GM12878 (cell line): Measurements from ENCODE around the gene EMILIN2. TPM values are rescaled to one million over a fixed set of nuclear protein-coding genes. Genes with fewer than 3 reads are reported as not detected.

Experiments
- BHLHE40 ChIP-seq, 2 experiments: fragments of 450-650 bp in 1 of 2; IDR thresholded peaks; 2 replicates each; pipeline ENCODE4 v1.6.1; 2011 to 2017; ENCODE audit warnings: low read depth in 2 of 2, borderline replicate concordance in 1 of 2, improper control_type of control experiment in 1 of 2, low read length in 1 of 2, mild to moderate bottlenecking in 1 of 2
- BRCA1 ChIP-seq: IDR thresholded peaks from 2 replicates; pipeline ENCODE4 v1.6.1; 2011; ENCODE audit warnings: low read depth, low read length, improper control_type of control experiment
- CHD2 ChIP-seq: IDR thresholded peaks from 2 replicates; pipeline ENCODE4 v1.6.1; 2011; ENCODE audit warnings: low read depth, low read length, improper control_type of control experiment, borderline replicate concordance
- DPF2 ChIP-seq: fragments of 450-650 bp; IDR thresholded peaks from 2 replicates; pipeline ENCODE4 v1.6.1; 2017; ENCODE audit warnings: mild to moderate bottlenecking
- EED ChIP-seq: sonication (generic); IDR thresholded peaks from 2 replicates; pipeline ENCODE4 v1.6.1; 2016; ENCODE audit warnings: antibody characterized with exemption, low read depth
- EP300 ChIP-seq, 2 experiments: fragments of 150-350 bp in 1 of 2; IDR thresholded peaks; 2 replicates each; pipeline ENCODE4 v1.6.1; 2011 to 2012; ENCODE audit warnings: low read depth in 2 of 2, low read length in 2 of 2, borderline replicate concordance in 1 of 2, improper control_type of control experiment in 1 of 2, inconsistent platforms in 1 of 2; ENCODE audit not compliant: control insufficient read depth in 1 of 2
- HCFC1 ChIP-seq: fragments of 150-350 bp; IDR thresholded peaks from 2 replicates; pipeline ENCODE4 v1.6.1; 2014; ENCODE audit warnings: low read length
- LARP7 ChIP-seq: fragments of 450-650 bp; IDR thresholded peaks from 2 replicates; pipeline ENCODE4 v1.6.1; 2017; ENCODE audit warnings: mild to moderate bottlenecking
- MEF2B ChIP-seq: fragments of 450-650 bp; IDR thresholded peaks from 2 replicates; pipeline ENCODE4 v1.6.1; 2018; ENCODE audit warnings: mild to moderate bottlenecking, moderate library complexity; ENCODE audit not compliant: partially characterized antibody, poor library complexity, severe bottlenecking
- MTA3 ChIP-seq: IDR thresholded peaks from 2 replicates; pipeline ENCODE4 v1.6.1; 2012; ENCODE audit warnings: low read length, inconsistent platforms, borderline replicate concordance
- NBN ChIP-seq: fragments of 450-650 bp; IDR thresholded peaks from 2 replicates; pipeline ENCODE4 v1.6.1; 2016
- NR2C1 ChIP-seq: fragments of 450-650 bp; IDR thresholded peaks from 2 replicates; pipeline ENCODE4 v1.6.1; 2017; ENCODE audit warnings: antibody characterized with exemption, mild to moderate bottlenecking, moderate library complexity
- NR2F1 ChIP-seq: fragments of 450-650 bp; conservative IDR thresholded peaks from 2 replicates; pipeline ENCODE4 v1.6.1; 2017; ENCODE audit warnings: mild to moderate bottlenecking
- NRF1 ChIP-seq: conservative IDR thresholded peaks from 2 replicates; pipeline ENCODE4 v1.6.1; 2011; ENCODE audit warnings: mild to moderate bottlenecking, low read depth, low read length, improper control_type of control experiment
- PAX5 ChIP-seq: IDR thresholded peaks from 2 replicates; pipeline ENCODE4 v1.6.1; 2011; ENCODE audit warnings: low read depth, low read length, borderline replicate concordance
- POLR2AphosphoS2 ChIP-seq: IDR thresholded peaks from 2 replicates; pipeline ENCODE4 v1.6.1; 2011; ENCODE audit warnings: low read depth, mild to moderate bottlenecking, low read length, improper control_type of control experiment, moderate library complexity
- POLR2AphosphoS5 ChIP-seq: IDR thresholded peaks from 2 replicates; pipeline ENCODE4 v1.6.1; 2011; ENCODE audit warnings: mild to moderate bottlenecking, low read length, inconsistent platforms
- POU2F2 ChIP-seq: IDR thresholded peaks from 3 replicates; pipeline ENCODE4 v1.6.1; 2011; ENCODE audit warnings: low read depth, mild to moderate bottlenecking, low read length, borderline replicate concordance
- RAD51 ChIP-seq: fragments of 450-650 bp; IDR thresholded peaks from 2 replicates; pipeline ENCODE4 v1.6.1; 2016; ENCODE audit warnings: moderate library complexity, mild to moderate bottlenecking, inconsistent platforms
- SIN3A ChIP-seq: IDR thresholded peaks from 2 replicates; pipeline ENCODE4 v1.6.1; 2012; ENCODE audit warnings: low read depth, low read length, improper control_type of control experiment
- SMAD1 ChIP-seq: fragments of 450-650 bp; IDR thresholded peaks from 2 replicates; pipeline ENCODE4 v1.6.1; 2018; ENCODE audit warnings: mild to moderate bottlenecking, low read depth; ENCODE audit not compliant: partially characterized antibody
- SMARCA5 ChIP-seq: fragments of 450-650 bp; IDR thresholded peaks from 2 replicates; pipeline ENCODE4 v1.6.1; 2017; ENCODE audit warnings: mild to moderate bottlenecking
- SP1 ChIP-seq: IDR thresholded peaks from one replicate; pipeline ENCODE4 v1.6.1; 2011; ENCODE audit warnings: low read depth, low read length
- SPI1 ChIP-seq: IDR thresholded peaks from 2 replicates; pipeline ENCODE4 v1.6.1; 2011; ENCODE audit warnings: low read depth, mild to moderate bottlenecking, low read length, moderate library complexity, borderline replicate concordance; ENCODE audit not compliant: insufficient read depth
- TAF1 ChIP-seq: IDR thresholded peaks from 2 replicates; pipeline ENCODE4 v1.6.1; 2011; ENCODE audit warnings: mild to moderate bottlenecking, low read depth, low read length, borderline replicate concordance
- USF2 ChIP-seq: IDR thresholded peaks from 2 replicates; pipeline ENCODE4 v1.6.1; 2011; ENCODE audit warnings: low read depth, low read length, improper control_type of control experiment, borderline replicate concordance
- ZBED1 ChIP-seq: IDR thresholded peaks from 2 replicates; pipeline ENCODE4 v1.6.1; 2016; ENCODE audit warnings: borderline replicate concordance
- ZNF384 ChIP-seq: IDR thresholded peaks from 2 replicates; pipeline ENCODE4 v1.6.1; 2012; ENCODE audit warnings: low read depth, mild to moderate bottlenecking, low read length, improper control_type of control experiment, borderline replicate concordance
- polyA plus RNA-seq, 11 experiments: library from polyadenylated mRNA; depleted of rRNA in 4 of 11; unstranded in 6 of 11; stranded (reverse) in 5 of 11; fragments of >200 nt; fragmentation: Nextera tagmentation in 4 of 11; fragmentation: Illumina TruSeq in 1 of 11; extraction: Ambion mirVana in 4 of 11; extraction: Trizol in 1 of 11; gene quantifications; 1 replicate in 1 of 11; 2 replicates in 10 of 11; pipeline versions ENCODE4 v1.2.1 to v1.2.3, GENCODE V29; 2011 to 2016; ENCODE audit warnings: inconsistent platforms in 2 of 11, missing spikeins in 2 of 11, low read depth in 1 of 11
- total RNA-seq, 4 experiments: library from RNA; depleted of rRNA in 3 of 4; stranded (reverse); fragments of >200 nt in 3 of 4; fragmentation: Illumina TruSeq in 1 of 4; extraction: Trizol in 1 of 4; gene quantifications; 2 replicates each; pipeline versions ENCODE4 v1.2.1 to v1.2.3, GENCODE V29; 2013 to 2021
- TF ChIP-seq, protein P1 (sequence below): fragments of 450-650 bp; formaldehyde crosslinking; IDR thresholded peaks from 2 replicates; pipeline ENCODE4 v1.5.0; 2022; ENCODE audit warnings: mild to moderate bottlenecking, missing genetic modification characterization

Gene EMILIN2
- total and polyA plus RNA-seq, 10 of the 15 experiments (the other 5 are each of a cell fraction or from before 2014, with no cell fraction given): 0.58 to 18.4 (median 5.9) TPM

- TF ChIP-seq, protein P1, sequence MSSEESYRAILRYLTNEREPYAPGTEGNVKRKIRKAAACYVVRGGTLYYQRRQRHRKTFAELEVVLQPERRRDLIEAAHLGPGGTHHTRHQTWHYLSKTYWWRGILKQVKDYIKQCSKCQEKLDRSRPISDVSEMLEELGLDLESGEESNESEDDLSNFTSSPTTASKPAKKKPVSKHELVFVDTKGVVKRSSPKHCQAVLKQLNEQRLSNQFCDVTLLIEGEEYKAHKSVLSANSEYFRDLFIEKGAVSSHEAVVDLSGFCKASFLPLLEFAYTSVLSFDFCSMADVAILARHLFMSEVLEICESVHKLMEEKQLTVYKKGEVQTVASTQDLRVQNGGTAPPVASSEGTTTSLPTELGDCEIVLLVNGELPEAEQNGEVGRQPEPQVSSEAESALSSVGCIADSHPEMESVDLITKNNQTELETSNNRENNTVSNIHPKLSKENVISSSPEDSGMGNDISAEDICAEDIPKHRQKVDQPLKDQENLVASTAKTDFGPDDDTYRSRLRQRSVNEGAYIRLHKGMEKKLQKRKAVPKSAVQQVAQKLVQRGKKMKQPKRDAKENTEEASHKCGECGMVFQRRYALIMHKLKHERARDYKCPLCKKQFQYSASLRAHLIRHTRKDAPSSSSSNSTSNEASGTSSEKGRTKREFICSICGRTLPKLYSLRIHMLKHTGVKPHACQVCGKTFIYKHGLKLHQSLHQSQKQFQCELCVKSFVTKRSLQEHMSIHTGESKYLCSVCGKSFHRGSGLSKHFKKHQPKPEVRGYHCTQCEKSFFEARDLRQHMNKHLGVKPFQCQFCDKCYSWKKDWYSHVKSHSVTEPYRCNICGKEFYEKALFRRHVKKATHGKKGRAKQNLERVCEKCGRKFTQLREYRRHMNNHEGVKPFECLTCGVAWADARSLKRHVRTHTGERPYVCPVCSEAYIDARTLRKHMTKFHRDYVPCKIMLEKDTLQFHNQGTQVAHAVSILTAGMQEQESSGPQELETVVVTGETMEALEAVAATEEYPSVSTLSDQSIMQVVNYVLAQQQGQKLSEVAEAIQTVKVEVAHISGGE: 0 out of 2 replicates have a peak, but pooled peaks have one; percentile 17
- TF ChIP-seq NR2F1 (no peak; the same call in 1 of the 2 replicates), MTA3 (no peak), ZNF384 (no peak), POLR2AphosphoS2 (no peak), BHLHE40 (IDR thresholded peaks at IDR 0.05; ENCODE audit: borderline replicate concordance in 1 of 2, low read depth in 2 of 2, low read length in 1 of 2) (peak in 1 of 2 experiments; percentile 43; a peak in 1 of 4 replicates), SP1 (peak; percentile 19), DPF2 (no peak), POLR2AphosphoS5 (peak; percentile 64; the same call in 1 of the 2 replicates), SMARCA5 (no peak), USF2 (no peak), EED (peak; percentile 80), SMAD1 (no peak), EP300 (IDR thresholded peaks at IDR 0.05; ENCODE audit: borderline replicate concordance in 1 of 2, control insufficient read depth in 1 of 2, low read depth in 2 of 2, low read length in 2 of 2) (no peak), RAD51 (no peak), NRF1 (no peak), LARP7 (no peak; the same call in 1 of the 2 replicates), TAF1 (no peak), MEF2B (peak; percentile 14), SPI1 (no peak), SIN3A (0 out of 2 replicates have a peak, but pooled peaks have one; percentile 33), CHD2 (no peak), POU2F2 (0 out of 3 replicates have a peak, but pooled peaks have one; percentile 26), ZBED1 (no peak), HCFC1 (no peak; the same call in 1 of the 2 replicates), PAX5 (no peak), BRCA1 (no peak), NR2C1 (no peak; the same call in 1 of the 2 replicates), NBN (no peak)
Measured at GRCh38 chr18:2905854-2906703, 59.3 kb downstream of the EMILIN2 start (continued).
